Testis (tissue), 2 donors: ENCODE measurements around the gene LGR5.

Experiments
- CTCF ChIP-seq, 3 experiments: fragments of 450-650 bp in 2 of 3; fragments of 200-600 bp in 1 of 3; sonication (generic) in 1 of 3; IDR thresholded peaks; one replicate each; pipeline ENCODE4 v1.5.1; 2016 to 2019; ENCODE audit warnings: antibody characterized with exemption in 3 of 3, mild to moderate bottlenecking in 2 of 3, moderate library complexity in 1 of 3
- POLR2A ChIP-seq: fragments of 450-650 bp; IDR thresholded peaks from one replicate; pipeline ENCODE4 v1.6.1; 2017; ENCODE audit warnings: antibody characterized with exemption, mild to moderate bottlenecking, moderate library complexity

GRCh38 chr12:71452006-71452405, 12.4 kb downstream of the LGR5 start:
- TF ChIP-seq CTCF (IDR thresholded peaks at IDR 0.05) (no peak), POLR2A (no peak)
